ENCODE results near the gene ENC1. TPM values are rescaled to one million over a fixed set of nuclear protein-coding genes. Genes with fewer than 3 reads are reported as not detected.

Gene ENC1
- total RNA-seq, 1 donor from 2014 or later, result 7.1 TPM

DNA sequence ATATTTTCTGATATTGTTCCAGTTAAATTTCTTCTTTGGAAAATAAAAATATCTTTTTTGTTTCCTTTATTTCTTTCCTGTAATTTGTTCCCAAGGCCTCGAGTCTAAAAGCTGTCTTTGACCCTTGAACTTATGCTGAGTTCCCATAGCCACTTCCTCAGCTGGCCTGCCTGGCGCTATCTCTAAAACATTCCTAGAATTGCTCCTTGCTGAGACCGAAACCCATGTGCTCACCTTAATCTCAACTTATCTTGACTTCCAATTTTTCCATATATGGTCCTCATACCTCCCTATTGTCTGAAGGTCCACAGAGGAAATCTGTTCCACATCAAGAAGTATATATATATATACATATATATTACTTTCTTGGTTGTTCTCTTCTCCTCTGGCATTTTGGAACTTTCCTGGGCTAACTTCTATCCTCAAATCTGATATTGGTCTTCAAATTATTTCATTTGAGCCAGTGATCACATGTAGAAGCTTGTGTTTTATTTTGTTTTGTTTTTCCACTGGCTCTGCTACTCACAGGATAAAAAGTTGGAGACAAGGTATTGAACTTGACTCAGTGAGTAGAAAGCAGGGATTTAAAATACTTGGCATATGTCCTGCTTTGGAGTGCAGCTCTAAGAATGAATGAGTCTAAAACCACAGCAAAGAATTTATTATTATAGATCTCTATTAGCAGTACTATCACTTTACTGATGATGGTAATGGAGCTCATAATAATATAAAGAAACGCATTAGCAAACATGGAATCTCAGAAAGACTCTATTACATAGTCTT is 45.2 kb downstream of the ENC1 start:
- Histone ChIP-seq H3K4me3 (no peak overlapping the region), H3K9me3 (no peaks in the 10 kb centered on the region), H3K4me1 (no peaks in the 10 kb centered on the region), H3K27me3 (no peaks in the 10 kb centered on the region), H3K36me3 (no peaks in the 10 kb centered on the region), H3K27ac (no peak overlapping the region)
- intact Hi-C loops (cut with DNase I), result no loop called here
- TF ChIP-seq POLR2A (IDR thresholded peaks at IDR 0.05) (no peak), POLR2AphosphoS5 (IDR thresholded peaks at IDR 0.05; ENCODE audit: insufficient read depth in 1 of 2, low read depth in 1 of 2) (no peak)
- TF ChIP-seq, protein P1, sequence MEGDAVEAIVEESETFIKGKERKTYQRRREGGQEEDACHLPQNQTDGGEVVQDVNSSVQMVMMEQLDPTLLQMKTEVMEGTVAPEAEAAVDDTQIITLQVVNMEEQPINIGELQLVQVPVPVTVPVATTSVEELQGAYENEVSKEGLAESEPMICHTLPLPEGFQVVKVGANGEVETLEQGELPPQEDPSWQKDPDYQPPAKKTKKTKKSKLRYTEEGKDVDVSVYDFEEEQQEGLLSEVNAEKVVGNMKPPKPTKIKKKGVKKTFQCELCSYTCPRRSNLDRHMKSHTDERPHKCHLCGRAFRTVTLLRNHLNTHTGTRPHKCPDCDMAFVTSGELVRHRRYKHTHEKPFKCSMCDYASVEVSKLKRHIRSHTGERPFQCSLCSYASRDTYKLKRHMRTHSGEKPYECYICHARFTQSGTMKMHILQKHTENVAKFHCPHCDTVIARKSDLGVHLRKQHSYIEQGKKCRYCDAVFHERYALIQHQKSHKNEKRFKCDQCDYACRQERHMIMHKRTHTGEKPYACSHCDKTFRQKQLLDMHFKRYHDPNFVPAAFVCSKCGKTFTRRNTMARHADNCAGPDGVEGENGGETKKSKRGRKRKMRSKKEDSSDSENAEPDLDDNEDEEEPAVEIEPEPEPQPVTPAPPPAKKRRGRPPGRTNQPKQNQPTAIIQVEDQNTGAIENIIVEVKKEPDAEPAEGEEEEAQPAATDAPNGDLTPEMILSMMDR (IDR thresholded peaks at IDR 0.05), result no peak
- no peak for DNase-seq (ENCODE audit: extremely low spot score in 2 of 2)

DNA sequence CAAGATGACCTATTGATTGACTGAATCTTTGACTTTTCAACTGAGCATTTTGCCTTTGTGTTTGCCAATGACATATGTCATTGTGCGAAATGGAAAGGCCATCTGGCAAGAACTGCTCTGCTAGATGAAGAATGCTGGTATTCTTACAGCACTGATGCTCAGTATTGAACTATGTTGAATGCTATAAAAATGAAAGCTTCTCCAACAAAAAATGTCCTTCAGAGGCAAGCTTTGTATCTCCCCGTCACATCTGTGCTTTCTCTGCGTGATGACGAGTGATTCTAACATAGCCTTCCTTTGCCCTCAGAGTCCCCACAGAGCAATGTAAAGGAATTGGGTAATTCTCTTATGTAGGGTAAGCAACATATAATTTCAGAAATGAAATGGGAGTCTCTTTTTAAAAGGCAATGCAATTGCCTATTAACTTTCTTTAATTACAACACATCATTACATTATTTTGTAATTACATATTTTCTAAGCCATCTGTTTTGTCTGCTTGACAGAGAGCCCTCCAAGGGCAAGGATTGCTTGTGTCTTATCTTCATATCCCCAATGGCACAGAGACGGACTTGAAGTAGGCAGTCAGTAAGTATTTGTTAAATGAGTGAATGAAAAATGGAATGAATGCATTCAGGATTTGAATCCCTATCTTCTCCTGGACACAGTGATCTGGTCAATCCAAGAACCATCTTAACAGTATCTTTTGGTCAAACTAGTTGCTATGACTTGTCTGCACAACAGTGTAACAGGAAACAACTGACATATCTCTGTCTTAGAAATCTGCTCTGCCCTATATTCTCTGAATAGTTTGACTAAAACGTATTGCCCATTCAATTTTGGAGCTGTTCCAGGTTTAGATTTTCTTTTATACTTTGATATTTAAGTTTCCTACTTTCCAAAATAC is 46.1 kb downstream of the ENC1 start:
- TF ChIP-seq, protein P1 (IDR thresholded peaks at IDR 0.05), result no peak
- TF ChIP-seq POLR2A (IDR thresholded peaks at IDR 0.05) (no peak), POLR2AphosphoS5 (IDR thresholded peaks at IDR 0.05; ENCODE audit: insufficient read depth in 1 of 2, low read depth in 1 of 2) (no peak)
- no peak overlapping the region for H3K4me3 ChIP-seq
- no peaks in the 10 kb centered on the region for H3K4me1 ChIP-seq
- H3K9me3 ChIP-seq, result no peaks in the 10 kb centered on the region
- no peaks in the 10 kb centered on the region for H3K36me3 ChIP-seq
- intact Hi-C loops (cut with DNase I), result no loop called here
- DNase-seq (ENCODE audit: extremely low spot score in 2 of 2), result no peak
- no peaks in the 10 kb centered on the region for H3K27me3 ChIP-seq
- H3K27ac ChIP-seq, result no peak overlapping the region

DNA sequence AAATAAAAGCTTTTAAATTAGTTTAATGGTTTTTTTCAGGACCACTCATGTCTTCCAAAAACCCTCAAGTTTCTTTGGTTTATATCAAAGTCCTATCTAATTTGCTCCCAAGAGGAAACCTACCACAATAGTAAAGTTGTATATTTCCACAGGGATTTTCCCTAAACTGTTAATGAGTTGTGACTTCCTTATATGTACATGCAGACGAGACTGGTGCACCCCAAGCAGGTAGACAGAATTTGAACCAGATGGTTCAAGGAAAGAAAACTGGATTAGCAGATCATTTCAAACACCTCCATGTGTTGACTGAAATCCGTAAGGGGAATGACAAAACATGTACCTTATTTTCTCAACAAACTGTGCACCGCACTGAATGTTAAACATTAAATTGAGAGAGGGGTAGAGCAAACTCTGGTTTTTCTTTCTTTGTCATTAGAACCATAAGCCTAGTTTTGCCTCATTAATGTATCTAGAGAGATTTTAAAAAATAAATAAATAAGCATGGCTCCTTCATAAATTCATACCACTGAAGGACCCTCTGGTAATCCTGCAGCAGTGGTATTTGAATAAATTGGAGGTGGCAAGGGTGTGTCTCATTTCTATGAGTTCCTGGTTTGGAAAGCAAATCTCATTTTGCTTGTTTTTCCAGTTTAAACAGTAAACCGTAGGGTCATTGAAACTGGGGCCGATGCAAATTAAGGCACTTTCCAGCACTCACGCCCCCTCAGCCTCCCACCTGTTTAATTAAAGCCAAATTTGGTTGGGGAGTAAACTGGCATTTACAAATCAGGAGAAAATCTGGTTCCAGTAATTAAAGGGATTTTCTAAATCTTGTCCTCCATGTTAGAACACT is 51.1 kb downstream of the ENC1 start:
- no peak overlapping the region for H3K4me3 ChIP-seq
- H3K36me3 ChIP-seq, result no peaks in the 10 kb centered on the region
- no peaks in the 10 kb centered on the region for H3K9me3 ChIP-seq
- TF ChIP-seq POLR2AphosphoS5 (IDR thresholded peaks at IDR 0.05; ENCODE audit: insufficient read depth in 1 of 2, low read depth in 1 of 2) (no peak), POLR2A (IDR thresholded peaks at IDR 0.05) (no peak)
- TF ChIP-seq, protein P1 (IDR thresholded peaks at IDR 0.05), result no peak
- intact Hi-C loops (cut with DNase I), result no loop called here
- DNase-seq (ENCODE audit: extremely low spot score in 2 of 2), result no peak
- H3K27me3 ChIP-seq, result no peaks in the 10 kb centered on the region
- H3K4me1 ChIP-seq, result no peaks in the 10 kb centered on the region
- no peak overlapping the region for H3K27ac ChIP-seq

DNA sequence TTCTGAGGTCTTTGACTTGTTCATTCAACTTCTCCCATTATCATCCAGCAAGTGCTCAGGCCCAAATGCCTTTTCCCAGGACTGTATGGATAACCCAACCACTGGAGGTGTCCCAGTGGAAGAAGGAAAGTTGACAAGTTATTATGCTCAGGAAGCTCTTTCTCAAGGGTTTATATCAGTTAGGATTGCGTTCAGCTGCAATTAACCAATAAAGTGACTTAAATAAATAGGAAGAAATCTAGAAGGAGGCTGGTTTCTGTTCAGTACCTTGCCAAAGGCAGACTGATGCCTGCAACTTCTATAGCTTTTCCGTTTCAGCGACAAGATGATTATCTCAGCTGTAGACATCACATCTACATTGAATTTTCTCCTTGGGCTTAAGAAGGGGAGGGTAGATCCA is 52.1 kb downstream of the ENC1 start:
- Histone ChIP-seq H3K4me1 (no peaks in the 10 kb centered on the region), H3K36me3 (no peaks in the 10 kb centered on the region), H3K27me3 (no peaks in the 10 kb centered on the region), H3K9me3 (no peaks in the 10 kb centered on the region), H3K4me3 (no peak overlapping the region), H3K27ac (no peak overlapping the region)
- intact Hi-C loops (cut with DNase I), result no loop called here
- no peak for DNase-seq (ENCODE audit: extremely low spot score in 2 of 2)
- TF ChIP-seq POLR2AphosphoS5 (IDR thresholded peaks at IDR 0.05; ENCODE audit: insufficient read depth in 1 of 2, low read depth in 1 of 2) (no peak), POLR2A (IDR thresholded peaks at IDR 0.05) (no peak)
- TF ChIP-seq, protein P1 (IDR thresholded peaks at IDR 0.05), result no peak
